ENCODE data around the gene FBXL13.

DNA sequence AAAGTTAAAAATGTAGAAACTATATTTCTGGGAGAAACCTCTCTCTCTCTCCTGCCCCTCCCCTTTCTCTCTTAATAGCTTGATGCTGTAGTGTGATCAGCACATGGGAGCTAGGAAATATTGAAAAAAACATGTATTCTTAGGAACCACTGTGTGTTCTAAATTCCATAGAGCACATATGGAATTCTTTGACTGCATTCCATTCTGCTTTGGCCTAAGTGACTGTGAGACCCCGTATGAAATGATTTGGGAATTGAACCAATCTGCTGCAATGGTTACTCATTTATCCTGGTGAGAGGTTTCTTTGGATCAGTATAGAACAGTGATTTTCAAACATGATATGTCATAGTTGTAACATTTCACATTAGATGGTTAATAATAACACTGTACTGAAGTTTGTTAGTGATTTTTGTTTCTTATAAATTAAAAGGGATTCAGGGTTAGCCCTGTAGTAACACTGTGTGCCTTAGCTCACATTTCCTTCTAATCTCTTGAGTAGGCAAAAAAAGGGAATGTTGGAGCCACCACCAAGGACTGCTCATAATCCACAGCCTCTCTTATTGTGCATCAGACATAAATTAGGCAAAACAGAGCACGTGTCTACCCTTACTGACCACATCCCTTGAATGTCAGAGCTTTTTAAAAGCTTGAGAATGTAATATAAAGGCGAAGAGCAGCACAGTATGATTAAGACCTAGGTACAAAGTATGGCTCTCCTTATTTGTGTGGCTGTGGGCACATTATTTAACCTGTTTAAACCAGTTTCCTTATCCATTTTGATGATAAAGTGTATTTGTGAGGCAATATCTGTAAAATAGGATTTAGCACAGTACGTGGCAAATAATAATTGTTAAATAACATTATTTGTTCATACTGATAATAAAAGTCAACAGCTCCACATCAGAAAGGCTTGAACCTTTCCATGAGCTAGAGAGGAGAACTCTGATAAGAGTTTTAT, 256.7 kb downstream of the FBXL13 start:
- TF ChIP-seq, protein P1, sequence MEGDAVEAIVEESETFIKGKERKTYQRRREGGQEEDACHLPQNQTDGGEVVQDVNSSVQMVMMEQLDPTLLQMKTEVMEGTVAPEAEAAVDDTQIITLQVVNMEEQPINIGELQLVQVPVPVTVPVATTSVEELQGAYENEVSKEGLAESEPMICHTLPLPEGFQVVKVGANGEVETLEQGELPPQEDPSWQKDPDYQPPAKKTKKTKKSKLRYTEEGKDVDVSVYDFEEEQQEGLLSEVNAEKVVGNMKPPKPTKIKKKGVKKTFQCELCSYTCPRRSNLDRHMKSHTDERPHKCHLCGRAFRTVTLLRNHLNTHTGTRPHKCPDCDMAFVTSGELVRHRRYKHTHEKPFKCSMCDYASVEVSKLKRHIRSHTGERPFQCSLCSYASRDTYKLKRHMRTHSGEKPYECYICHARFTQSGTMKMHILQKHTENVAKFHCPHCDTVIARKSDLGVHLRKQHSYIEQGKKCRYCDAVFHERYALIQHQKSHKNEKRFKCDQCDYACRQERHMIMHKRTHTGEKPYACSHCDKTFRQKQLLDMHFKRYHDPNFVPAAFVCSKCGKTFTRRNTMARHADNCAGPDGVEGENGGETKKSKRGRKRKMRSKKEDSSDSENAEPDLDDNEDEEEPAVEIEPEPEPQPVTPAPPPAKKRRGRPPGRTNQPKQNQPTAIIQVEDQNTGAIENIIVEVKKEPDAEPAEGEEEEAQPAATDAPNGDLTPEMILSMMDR (IDR thresholded peaks at IDR 0.05; ENCODE audit: low read length), result no peak
- TF ChIP-seq EZH2 (IDR thresholded peaks at IDR 0.05; ENCODE audit: borderline replicate concordance, low read length), result no peak
